GM21576 (cell line): ENCODE data around the gene STRBP.

ENCODE experiments used
- ATAC-seq: cut with Tn5 transposase; IDR thresholded peaks from one replicate; pipeline ENCODE4 v1.9.1; 2021; ENCODE audit warnings: mild to moderate bottlenecking, moderate library complexity; ENCODE audit not compliant: unreplicated experiment

STRBP gene

GRCh38 chr9:123104807-123105206 is 163.6 kb downstream of the STRBP start:
- no peak for ATAC-seq

GRCh38 chr9:123102375-123103113 is 165.8 kb downstream of the STRBP start:
- ATAC-seq = no peak

GRCh38 chr9:123099548-123099947 is 168.8 kb downstream of the STRBP start:
- ATAC-seq = no peak

- ATAC-seq = no peak
Measured at GRCh38 chr9:123099042-123099441, 169.3 kb downstream of the STRBP start.

- ATAC-seq = no peak
Measured at GRCh38 chr9:123098096-123098459, 170.3 kb downstream of the STRBP start.

- no peak for ATAC-seq
Measured at GRCh38 chr9:123097430-123098095, 170.8 kb downstream of the STRBP start.

GRCh38 chr9:123096987-123097386 is 171.4 kb downstream of the STRBP start:
- ATAC-seq = no peak

GRCh38 chr9:123093141-123093540 is 175.2 kb downstream of the STRBP start:
- no peak for ATAC-seq

- no peak for ATAC-seq
Measured at GRCh38 chr9:123091459-123091858, 176.9 kb downstream of the STRBP start.

GRCh38 chr9:123090956-123091355 is 177.4 kb downstream of the STRBP start:
- ATAC-seq = no peak

- ATAC-seq = no peak
Measured at GRCh38 chr9:123090198-123090896, 178.0 kb downstream of the STRBP start.

GRCh38 chr9:123089790-123090189 is 178.6 kb downstream of the STRBP start:
- ATAC-seq = no peak

- no peak for ATAC-seq
Measured at GRCh38 chr9:123089040-123089439, 179.3 kb downstream of the STRBP start.

- ATAC-seq = no peak
Measured at GRCh38 chr9:123087359-123087888, 181.0 kb downstream of the STRBP start.

GRCh38 chr9:123085916-123086315 is 182.5 kb downstream of the STRBP start:
- ATAC-seq = no peak

GRCh38 chr9:123084256-123084655 is 184.1 kb downstream of the STRBP start:
- no peak for ATAC-seq

- ATAC-seq = no peak
Measured at GRCh38 chr9:123083680-123084079, 184.7 kb downstream of the STRBP start.

GRCh38 chr9:123081824-123082223 is 186.6 kb downstream of the STRBP start:
- no peak for ATAC-seq

- ATAC-seq = no peak
Measured at GRCh38 chr9:123080444-123080843, 187.9 kb downstream of the STRBP start.

GRCh38 chr9:123074628-123075027 is 193.8 kb downstream of the STRBP start:
- no peak for ATAC-seq

- ATAC-seq = no peak
Measured at GRCh38 chr9:123073991-123074422, 194.4 kb downstream of the STRBP start.

- no peak for ATAC-seq
Measured at GRCh38 chr9:123073441-123073840, 194.9 kb downstream of the STRBP start.
